ENCODE data around the gene ZNF747. TPM values are rescaled to one million over a fixed set of nuclear protein-coding genes. Genes with fewer than 3 reads are reported as not detected.
A peak's percentile ranks its signal among the peaks of the same experiment; 100 is the strongest.

ZNF747 gene
- total and polyA plus RNA-seq, 10 of the 15 experiments (the other 5 are each of a cell fraction or from before 2014, with no cell fraction given) = 1.0 to 13.0 (median 7.2) TPM

DNA sequence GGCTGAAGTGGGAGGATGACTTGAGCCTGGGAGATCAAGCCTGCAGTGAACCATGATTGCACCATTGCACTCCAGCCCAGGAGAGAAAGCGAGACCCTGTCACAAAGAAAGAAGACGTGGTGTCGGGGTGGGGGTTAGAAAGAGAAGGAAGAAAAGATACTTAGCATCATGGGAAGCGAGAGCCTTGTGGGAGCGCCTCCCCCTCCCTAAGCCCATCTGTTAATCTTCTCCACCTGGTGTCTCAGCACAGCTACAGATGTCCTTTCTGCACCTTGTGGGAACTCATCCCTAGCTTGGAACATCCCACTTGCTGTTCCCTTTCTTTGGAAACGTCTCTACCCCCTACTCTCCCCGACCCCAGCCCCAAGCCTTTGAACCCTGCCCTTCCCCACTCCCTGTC is 30.9 kb upstream of the ZNF747 start (continued):
- TF ChIP-seq BCLAF1 (IDR thresholded peaks at IDR 0.05) = no peak
- TF ChIP-seq, protein P1, sequence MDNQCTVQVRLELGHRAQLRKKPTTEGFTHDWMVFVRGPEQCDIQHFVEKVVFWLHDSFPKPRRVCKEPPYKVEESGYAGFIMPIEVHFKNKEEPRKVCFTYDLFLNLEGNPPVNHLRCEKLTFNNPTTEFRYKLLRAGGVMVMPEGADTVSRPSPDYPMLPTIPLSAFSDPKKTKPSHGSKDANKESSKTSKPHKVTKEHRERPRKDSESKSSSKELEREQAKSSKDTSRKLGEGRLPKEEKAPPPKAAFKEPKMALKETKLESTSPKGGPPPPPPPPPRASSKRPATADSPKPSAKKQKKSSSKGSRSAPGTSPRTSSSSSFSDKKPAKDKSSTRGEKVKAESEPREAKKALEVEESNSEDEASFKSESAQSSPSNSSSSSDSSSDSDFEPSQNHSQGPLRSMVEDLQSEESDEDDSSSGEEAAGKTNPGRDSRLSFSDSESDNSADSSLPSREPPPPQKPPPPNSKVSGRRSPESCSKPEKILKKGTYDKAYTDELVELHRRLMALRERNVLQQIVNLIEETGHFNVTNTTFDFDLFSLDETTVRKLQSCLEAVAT (IDR thresholded peaks at IDR 0.05) = no peak
- no peak for TF ChIP-seq BMI1 (IDR thresholded peaks at IDR 0.05; ENCODE audit: borderline replicate concordance)

GRCh38 chr16:30562021-30562420 is 27.4 kb upstream of the ZNF747 start:
- peak overlapping the region; percentile 94 for H2AFZ ChIP-seq (ENCODE audit: control insufficient read depth, low read depth, low read length)
- TF ChIP-seq, protein P2, sequence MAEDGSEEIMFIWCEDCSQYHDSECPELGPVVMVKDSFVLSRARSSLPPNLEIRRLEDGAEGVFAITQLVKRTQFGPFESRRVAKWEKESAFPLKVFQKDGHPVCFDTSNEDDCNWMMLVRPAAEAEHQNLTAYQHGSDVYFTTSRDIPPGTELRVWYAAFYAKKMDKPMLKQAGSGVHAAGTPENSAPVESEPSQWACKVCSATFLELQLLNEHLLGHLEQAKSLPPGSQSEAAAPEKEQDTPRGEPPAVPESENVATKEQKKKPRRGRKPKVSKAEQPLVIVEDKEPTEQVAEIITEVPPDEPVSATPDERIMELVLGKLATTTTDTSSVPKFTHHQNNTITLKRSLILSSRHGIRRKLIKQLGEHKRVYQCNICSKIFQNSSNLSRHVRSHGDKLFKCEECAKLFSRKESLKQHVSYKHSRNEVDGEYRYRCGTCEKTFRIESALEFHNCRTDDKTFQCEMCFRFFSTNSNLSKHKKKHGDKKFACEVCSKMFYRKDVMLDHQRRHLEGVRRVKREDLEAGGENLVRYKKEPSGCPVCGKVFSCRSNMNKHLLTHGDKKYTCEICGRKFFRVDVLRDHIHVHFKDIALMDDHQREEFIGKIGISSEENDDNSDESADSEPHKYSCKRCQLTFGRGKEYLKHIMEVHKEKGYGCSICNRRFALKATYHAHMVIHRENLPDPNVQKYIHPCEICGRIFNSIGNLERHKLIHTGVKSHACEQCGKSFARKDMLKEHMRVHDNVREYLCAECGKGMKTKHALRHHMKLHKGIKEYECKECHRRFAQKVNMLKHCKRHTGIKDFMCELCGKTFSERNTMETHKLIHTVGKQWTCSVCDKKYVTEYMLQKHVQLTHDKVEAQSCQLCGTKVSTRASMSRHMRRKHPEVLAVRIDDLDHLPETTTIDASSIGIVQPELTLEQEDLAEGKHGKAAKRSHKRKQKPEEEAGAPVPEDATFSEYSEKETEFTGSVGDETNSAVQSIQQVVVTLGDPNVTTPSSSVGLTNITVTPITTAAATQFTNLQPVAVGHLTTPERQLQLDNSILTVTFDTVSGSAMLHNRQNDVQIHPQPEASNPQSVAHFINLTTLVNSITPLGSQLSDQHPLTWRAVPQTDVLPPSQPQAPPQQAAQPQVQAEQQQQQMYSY (CRISPR knock-in tag; IDR thresholded peaks at IDR 0.05) = no peak
- 0 out of 2 replicates have a peak, but pooled peaks have one; percentile 17 for TF ChIP-seq YY1 (IDR thresholded peaks at IDR 0.05; ENCODE audit: low read depth, low read length)
- TF ChIP-seq, protein P1 (IDR thresholded peaks at IDR 0.05) = peak; percentile 64; the same call in 1 of the 2 replicates
- H3K9me3 ChIP-seq (replicated peaks; ENCODE audit: control insufficient read depth, insufficient read depth, low read length) = no peaks in the 10 kb centered on the region
- peaks cover 1% of the 10 kb centered on the region for H3K4me1 ChIP-seq (ENCODE audit: control insufficient read depth, insufficient read depth, low read length)
- POLR2A ChIA-PET = interaction anchor here (0.7 to 5.9 kb wide), 7 partner anchors 9 to 132 kb away, joined by 3 to 109 read pairs (median 7); partner anchors contain the start of genes DCTPP1, ZNF688, ZNF689 and ZNF747
- ATAC-seq (no peak), DNase-seq (ENCODE audit: low read depth, low spot score) (no peak), FAIRE-seq (no peak)
- no peaks in the 10 kb centered on the region for H4K20me1 ChIP-seq (ENCODE audit: control insufficient read depth, insufficient read depth)
- H3K27me3 ChIP-seq (replicated peaks in 1 of 2; ENCODE audit: control insufficient read depth in 2 of 2, insufficient read depth in 2 of 2, low read length in 1 of 2) = no peaks in the 10 kb centered on the region
- no peaks in the 10 kb centered on the region; a peak in 1 of 4 replicates for H3K36me3 ChIP-seq (ENCODE audit: control insufficient read depth in 2 of 2, insufficient read depth in 2 of 2, low read length in 1 of 2)
- peak overlapping the region; percentile 74 for H3K9ac ChIP-seq (ENCODE audit: control insufficient read depth, insufficient read depth, low read length)
- CTCF ChIA-PET = interaction anchor here (0.9 to 3.1 kb wide), 7 partner anchors 9 to 152 kb away, joined by 3 to 12 read pairs (median 5); partner anchors contain the start of genes DCTPP1, ZNF688, ZNF689 and ZNF747
- peak overlapping the region; percentile 66; the same call in 1 of the 2 replicates for H3K4me3 ChIP-seq
- BruUV-seq (replicated peaks) = no TSS peak
- 93% methylated on average over 12 of the region's 14 CpGs for WGBS (ENCODE audit: insufficient coverage, insufficient replicate concordance, low lambda C conversion rate, missing lambda C conversion rate)
- in situ Hi-C loops (cut with MboI) = no loop called here
- peak overlapping the region; percentile 78 for H3K27ac ChIP-seq (ENCODE audit: control insufficient read depth, insufficient read depth)
- H3K79me2 ChIP-seq (ENCODE audit: control insufficient read depth, insufficient read depth, low read length) = peaks cover 9% of the 10 kb centered on the region
- SMC1A ChIA-PET (ENCODE audit: uncharacterized antibody, unreplicated experiment) = interaction anchor here (0.7 to 1.0 kb wide), 3 partner anchors 26 to 34 kb away, joined by 3 to 4 read pairs (median 4); no protein-coding TSS in a partner anchor
- intact Hi-C loops (cut with micrococcal nuclease; ENCODE audit: unreplicated experiment) = no loop called here
- peak overlapping the region; percentile 64; the same call in 1 of the 2 replicates for H3K4me2 ChIP-seq (ENCODE audit: control insufficient read depth, insufficient read depth)
- RAD21 ChIA-PET (ENCODE audit: unreplicated experiment) = interaction anchor here (0.9 to 2.3 kb wide), 5 partner anchors 10 to 152 kb away, joined by 3 to 10 read pairs (median 3); partner anchors contain the start of gene ZNF747
